ENCODE measurements around the gene GIGYF1.
"Not testable (repeated sequence)": the region's sequence is repeated elsewhere in the genome, so short reads cannot be mapped to it uniquely, and the experiment has no call there.

GIGYF1 gene

GRCh38 chr7:100721505-100721812 lies 27.4 kb upstream of the GIGYF1 start:
- TF ChIP-seq, protein P1, sequence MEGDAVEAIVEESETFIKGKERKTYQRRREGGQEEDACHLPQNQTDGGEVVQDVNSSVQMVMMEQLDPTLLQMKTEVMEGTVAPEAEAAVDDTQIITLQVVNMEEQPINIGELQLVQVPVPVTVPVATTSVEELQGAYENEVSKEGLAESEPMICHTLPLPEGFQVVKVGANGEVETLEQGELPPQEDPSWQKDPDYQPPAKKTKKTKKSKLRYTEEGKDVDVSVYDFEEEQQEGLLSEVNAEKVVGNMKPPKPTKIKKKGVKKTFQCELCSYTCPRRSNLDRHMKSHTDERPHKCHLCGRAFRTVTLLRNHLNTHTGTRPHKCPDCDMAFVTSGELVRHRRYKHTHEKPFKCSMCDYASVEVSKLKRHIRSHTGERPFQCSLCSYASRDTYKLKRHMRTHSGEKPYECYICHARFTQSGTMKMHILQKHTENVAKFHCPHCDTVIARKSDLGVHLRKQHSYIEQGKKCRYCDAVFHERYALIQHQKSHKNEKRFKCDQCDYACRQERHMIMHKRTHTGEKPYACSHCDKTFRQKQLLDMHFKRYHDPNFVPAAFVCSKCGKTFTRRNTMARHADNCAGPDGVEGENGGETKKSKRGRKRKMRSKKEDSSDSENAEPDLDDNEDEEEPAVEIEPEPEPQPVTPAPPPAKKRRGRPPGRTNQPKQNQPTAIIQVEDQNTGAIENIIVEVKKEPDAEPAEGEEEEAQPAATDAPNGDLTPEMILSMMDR (IDR thresholded peaks at IDR 0.05; ENCODE audit: low read depth, low read length), result no peak

DNA sequence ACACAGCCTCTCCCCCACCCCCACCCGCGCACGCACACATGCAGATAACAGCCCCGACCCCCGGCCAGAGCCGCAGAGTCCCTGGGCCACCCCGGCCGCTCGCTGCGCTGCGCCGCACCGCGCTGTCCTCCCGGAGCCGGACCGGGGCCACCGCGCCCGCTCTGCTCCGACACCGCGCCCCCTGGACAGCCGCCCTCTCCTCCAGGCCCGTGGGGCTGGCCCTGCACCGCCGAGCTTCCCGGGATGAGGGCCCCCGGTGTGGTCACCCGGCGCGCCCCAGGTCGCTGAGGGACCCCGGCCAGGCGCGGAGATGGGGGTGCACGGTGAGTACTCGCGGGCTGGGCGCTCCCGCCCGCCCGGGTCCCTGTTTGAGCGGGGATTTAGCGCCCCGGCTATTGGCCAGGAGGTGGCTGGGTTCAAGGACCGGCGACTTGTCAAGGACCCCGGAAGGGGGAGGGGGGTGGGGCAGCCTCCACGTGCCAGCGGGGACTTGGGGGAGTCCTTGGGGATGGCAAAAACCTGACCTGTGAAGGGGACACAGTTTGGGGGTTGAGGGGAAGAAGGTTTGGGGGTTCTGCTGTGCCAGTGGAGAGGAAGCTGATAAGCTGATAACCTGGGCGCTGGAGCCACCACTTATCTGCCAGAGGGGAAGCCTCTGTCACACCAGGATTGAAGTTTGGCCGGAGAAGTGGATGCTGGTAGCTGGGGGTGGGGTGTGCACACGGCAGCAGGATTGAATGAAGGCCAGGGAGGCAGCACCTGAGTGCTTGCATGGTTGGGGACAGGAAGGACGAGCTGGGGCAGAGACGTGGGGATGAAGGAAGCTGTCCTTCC lies 26.8 kb upstream of the GIGYF1 start:
- Histone ChIP-seq H3K27ac (no peak overlapping the region), H3K36me3 (no peaks in the 10 kb centered on the region), H3K9me3 (ENCODE audit: severe bottlenecking) (no peaks in the 10 kb centered on the region), H3K4me3 (ENCODE audit: low read depth, low read length) (no peak overlapping the region), H3K27me3 (ENCODE audit: insufficient read depth, low read depth, severe bottlenecking) (peaks cover 65% of the 10 kb centered on the region)
- no peak for DNase-seq
- TF ChIP-seq, protein P1 (IDR thresholded peaks at IDR 0.05; ENCODE audit: low read depth, low read length), result no peak

More at GRCh38 chr7:100721505-100721812, 27.4 kb upstream of the GIGYF1 start:
- H3K27me3 ChIP-seq (ENCODE audit: insufficient read depth, low read depth, severe bottlenecking), result peaks cover 68% of the 10 kb centered on the region
- H3K27ac ChIP-seq, result no peak overlapping the region
- no peaks in the 10 kb centered on the region for H3K9me3 ChIP-seq (ENCODE audit: severe bottlenecking)
- no peak overlapping the region for H3K4me3 ChIP-seq (ENCODE audit: low read depth, low read length)
- DNase-seq, result no peak
- no peaks in the 10 kb centered on the region for H3K36me3 ChIP-seq

DNA sequence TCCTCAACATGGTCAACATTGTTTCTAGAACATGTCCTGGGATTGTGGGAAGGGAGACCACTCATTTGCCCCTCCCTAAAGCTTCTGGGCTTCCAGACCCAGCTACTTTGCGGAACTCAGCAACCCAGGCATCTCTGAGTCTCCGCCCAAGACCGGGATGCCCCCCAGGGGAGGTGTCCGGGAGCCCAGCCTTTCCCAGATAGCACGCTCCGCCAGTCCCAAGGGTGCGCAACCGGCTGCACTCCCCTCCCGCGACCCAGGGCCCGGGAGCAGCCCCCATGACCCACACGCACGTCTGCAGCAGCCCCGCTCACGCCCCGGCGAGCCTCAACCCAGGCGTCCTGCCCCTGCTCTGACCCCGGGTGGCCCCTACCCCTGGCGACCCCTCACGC lies 26.2 kb upstream of the GIGYF1 start, which contains the start of gene EPO:
Gene EPO, plus strand, starts transcription at position 190 of the 392 bp plus-strand sequence. CDS start 513 bp downstream, outside the sequence.
- Histone ChIP-seq H3K9me3 (ENCODE audit: severe bottlenecking) (no peaks in the 10 kb centered on the region), H3K4me3 (ENCODE audit: low read depth, low read length) (no peak within 1 kb of the TSS), H3K36me3 (no peaks in the 10 kb centered on the region), H3K27me3 (ENCODE audit: insufficient read depth, low read depth, severe bottlenecking) (peaks cover 65% of the 10 kb centered on the region), H3K27ac (no peak within 1 kb of the TSS)
- no peak for DNase-seq
- TF ChIP-seq, protein P1 (IDR thresholded peaks at IDR 0.05; ENCODE audit: low read depth, low read length), result no peak

DNA sequence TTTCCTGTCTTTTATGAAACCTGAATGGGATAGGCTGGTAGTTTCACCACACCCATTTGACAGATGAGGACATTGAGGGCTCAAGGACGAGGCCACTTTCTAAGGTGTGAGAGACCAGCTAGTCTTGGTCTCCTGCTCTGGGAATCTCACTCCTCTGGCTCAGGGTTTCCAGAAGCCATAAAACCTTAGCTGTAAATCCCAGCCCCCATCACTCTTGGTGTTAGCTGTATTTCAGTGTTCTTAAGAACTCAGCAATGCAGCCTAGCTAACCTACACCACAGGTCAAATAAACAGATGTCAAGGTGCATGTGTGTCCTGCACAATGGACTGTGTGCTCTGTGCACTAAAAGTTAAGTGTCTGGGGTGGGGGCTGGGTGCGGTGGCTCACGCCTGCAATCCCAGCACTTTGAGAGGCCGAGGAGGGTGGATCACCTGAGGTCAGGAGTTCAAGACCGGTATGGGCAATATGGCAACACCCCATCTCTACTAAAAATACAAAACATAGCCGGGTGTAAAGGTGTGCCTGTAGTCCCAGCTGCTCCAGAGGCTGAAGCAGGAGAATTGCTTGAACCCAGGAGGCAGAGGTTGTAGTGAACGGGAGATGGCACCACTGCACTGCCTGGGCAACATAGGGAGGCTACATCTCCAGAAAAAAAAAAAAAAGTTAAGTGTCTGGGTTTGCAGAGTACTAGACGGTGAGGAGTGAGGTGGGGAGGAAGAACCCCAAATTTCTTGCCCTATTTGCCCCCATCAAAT lies 25.7 kb upstream of the GIGYF1 start:
- Histone ChIP-seq H3K9me3 (ENCODE audit: severe bottlenecking) (no peaks in the 10 kb centered on the region), H3K27ac (no peak overlapping the region), H3K4me3 (ENCODE audit: low read depth, low read length) (no peak overlapping the region), H3K36me3 (no peaks in the 10 kb centered on the region), H3K27me3 (ENCODE audit: insufficient read depth, low read depth, severe bottlenecking) (peaks cover 59% of the 10 kb centered on the region)
- TF ChIP-seq, protein P1 (IDR thresholded peaks at IDR 0.05; ENCODE audit: low read depth, low read length), result peak; percentile 21; the same call in 1 of the 2 replicates
- no peak for DNase-seq

GRCh38 chr7:100717073-100717472 lies 23.0 kb upstream of the GIGYF1 start:
- not testable (repeated sequence) for DNase-seq, H3K36me3 ChIP-seq

DNA sequence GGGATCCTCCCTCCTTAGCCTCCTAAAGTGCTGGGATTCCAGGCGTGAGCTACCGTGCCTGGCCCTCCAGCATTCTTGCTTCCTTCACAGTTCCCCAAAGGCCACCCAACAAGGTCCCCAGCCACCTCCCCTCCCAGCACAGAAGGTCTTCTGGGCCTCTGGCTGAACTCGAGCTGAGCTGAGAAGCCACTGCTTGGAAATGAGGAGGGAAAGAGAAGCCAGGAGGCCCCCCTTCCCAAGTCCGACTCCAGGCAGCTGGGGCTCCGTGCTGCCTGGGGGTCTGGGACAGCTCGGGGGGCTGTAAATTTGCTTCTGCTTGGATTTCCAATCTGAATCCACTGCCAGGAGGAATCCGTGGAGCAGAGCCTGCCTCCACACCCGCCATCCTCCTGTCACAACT lies 20.7 kb upstream of the GIGYF1 start:
- DNase-seq, result no peak

More at GRCh38 chr7:100717073-100717472, 23.0 kb upstream of the GIGYF1 start:
- H3K9me3 ChIP-seq (ENCODE audit: severe bottlenecking); H3K27ac ChIP-seq; H3K4me3 ChIP-seq (ENCODE audit: low read depth, low read length): not testable (repeated sequence)
- H3K27me3 ChIP-seq (ENCODE audit: insufficient read depth, low read depth, severe bottlenecking), result peaks cover 33% of the 10 kb centered on the region

More for the DNA sequence above, 20.7 kb upstream of the GIGYF1 start:
- Histone ChIP-seq H3K36me3 (no peaks in the 10 kb centered on the region), H3K4me3 (ENCODE audit: low read depth, low read length) (no peak overlapping the region), H3K27ac (no peak overlapping the region), H3K9me3 (ENCODE audit: severe bottlenecking) (no peaks in the 10 kb centered on the region), H3K27me3 (ENCODE audit: insufficient read depth, low read depth, severe bottlenecking) (peaks cover 10% of the 10 kb centered on the region)
- TF ChIP-seq, protein P1 (IDR thresholded peaks at IDR 0.05; ENCODE audit: low read depth, low read length), result no peak
